H9 (cell line): Measurements from ENCODE around the gene CETP. TPM values are rescaled to one million over a fixed set of nuclear protein-coding genes. Genes with fewer than 3 reads are reported as not detected.

Experiments used
- DNase-seq: peaks from one replicate; pipeline ENCODE4 v3.0.0-alpha.2; 2017
- H2AFZ ChIP-seq: one replicate; pipeline ENCODE4 v1.6.1; 2013; ENCODE audit warnings: mild to moderate bottlenecking, low read length, control low read depth, moderate library complexity
- H2AK5ac ChIP-seq: 2 replicates; pipeline ENCODE4 v1.6.1; 2013; ENCODE audit warnings: low read length, control low read depth, mixed read lengths; ENCODE audit not compliant: insufficient read length
- H2BK120ac ChIP-seq: one replicate; pipeline ENCODE4 v1.6.1; 2013; ENCODE audit warnings: low read depth, mild to moderate bottlenecking, low read length, control low read depth, inconsistent platforms; ENCODE audit not compliant: poor library complexity, severe bottlenecking
- H2BK12ac ChIP-seq: 2 replicates; pipeline ENCODE4 v1.6.1; 2013; ENCODE audit warnings: low read length, control low read depth, mixed read lengths, low read depth; ENCODE audit not compliant: insufficient read length
- H2BK15ac ChIP-seq: 2 replicates; pipeline ENCODE4 v1.6.1; 2013; ENCODE audit warnings: low read depth, low read length, control low read depth
- H2BK20ac ChIP-seq: one replicate; pipeline ENCODE4 v1.6.1; 2013; ENCODE audit warnings: low read depth, mild to moderate bottlenecking, low read length, control low read depth, inconsistent platforms; ENCODE audit not compliant: poor library complexity, severe bottlenecking
- H2BK5ac ChIP-seq: 2 replicates; pipeline ENCODE4 v1.6.1; 2013; ENCODE audit warnings: low read length, control low read depth, mixed read lengths; ENCODE audit not compliant: insufficient read length
- H3K14ac ChIP-seq: 2 replicates; pipeline ENCODE4 v1.6.1; 2013; ENCODE audit warnings: low read length, control low read depth; ENCODE audit not compliant: insufficient read depth
- H3K18ac ChIP-seq: 2 replicates; pipeline ENCODE4 v1.6.1; 2013; ENCODE audit warnings: low read depth, mild to moderate bottlenecking, mixed read lengths, low read length, control low read depth; ENCODE audit not compliant: insufficient read length
- H3K23ac ChIP-seq: 2 replicates; pipeline ENCODE4 v1.6.1; 2013; ENCODE audit warnings: low read length, control low read depth, mixed read lengths, low read depth; ENCODE audit not compliant: insufficient read length
- H3K23me2 ChIP-seq: 2 replicates; pipeline ENCODE4 v1.6.1; 2013; ENCODE audit warnings: low read depth, mild to moderate bottlenecking, mixed read lengths, low read length, control low read depth; ENCODE audit not compliant: insufficient read length, poor library complexity, severe bottlenecking
- H3K27ac ChIP-seq: 2 replicates; pipeline ENCODE4 v1.5.1; 2013; ENCODE audit warnings: low read length, control low read depth, mixed read lengths, low read depth; ENCODE audit not compliant: insufficient read length
- H3K27me3 ChIP-seq: 2 replicates; pipeline ENCODE4 v1.6.1; 2013; ENCODE audit warnings: low read length, control low read depth, inconsistent platforms; ENCODE audit not compliant: insufficient read depth
- H3K4ac ChIP-seq: 2 replicates; pipeline ENCODE4 v1.6.1; 2013; ENCODE audit warnings: low read depth, mild to moderate bottlenecking, control low read depth, inconsistent platforms, low read length, moderate library complexity
- H3K4me1 ChIP-seq: 2 replicates; pipeline ENCODE4 v1.6.1; 2013; ENCODE audit warnings: low read length, control low read depth, inconsistent platforms; ENCODE audit not compliant: insufficient read depth
- H3K4me2 ChIP-seq: 2 replicates; pipeline ENCODE4 v1.6.1; 2013; ENCODE audit warnings: low read length, control low read depth, mixed read lengths; ENCODE audit not compliant: insufficient read length, insufficient read depth
- H3K56ac ChIP-seq: 2 replicates; pipeline ENCODE4 v1.6.1; 2013; ENCODE audit warnings: low read depth, mild to moderate bottlenecking, mixed read lengths, low read length, control low read depth; ENCODE audit not compliant: insufficient read length
- H3K79me1 ChIP-seq: 2 replicates; pipeline ENCODE4 v1.6.1; 2013; ENCODE audit warnings: low read depth, mild to moderate bottlenecking, moderate library complexity, low read length, control low read depth, inconsistent platforms; ENCODE audit not compliant: insufficient read depth, poor library complexity, severe bottlenecking
- H3K79me2 ChIP-seq: 2 replicates; pipeline ENCODE4 v1.6.1; 2013; ENCODE audit warnings: low read length, control low read depth, inconsistent platforms; ENCODE audit not compliant: insufficient read depth
- H3K9ac ChIP-seq: 2 replicates; pipeline ENCODE4 v1.6.1; 2013; ENCODE audit warnings: low read length, control low read depth, mixed read lengths; ENCODE audit not compliant: insufficient read length; ENCODE audit errors: extremely low read depth
- H3K9me3 ChIP-seq: one replicate; pipeline ENCODE4 v1.6.1; 2013; ENCODE audit warnings: low read depth, low read length, inconsistent platforms; ENCODE audit not compliant: control insufficient read depth
- H3T11ph ChIP-seq: one replicate; pipeline ENCODE4 v1.6.1; 2013; ENCODE audit warnings: mild to moderate bottlenecking, low read length, control low read depth, inconsistent platforms
- H4K20me1 ChIP-seq: one replicate; pipeline ENCODE4 v1.6.1; 2013; ENCODE audit not compliant: control insufficient read depth, insufficient read length, insufficient read depth
- H4K5ac ChIP-seq: 2 replicates; pipeline ENCODE4 v1.6.1; 2013; ENCODE audit warnings: low read depth, mild to moderate bottlenecking, mixed read lengths, low read length, control low read depth; ENCODE audit not compliant: insufficient read length
- H4K8ac ChIP-seq: replicated peaks from 2 replicates; pipeline ENCODE4 v1.6.1; 2013; ENCODE audit warnings: low read length, control low read depth, mixed read lengths, low read depth; ENCODE audit not compliant: insufficient read length
- H4K91ac ChIP-seq: 2 replicates; pipeline ENCODE4 v1.6.1; 2013; ENCODE audit warnings: low read depth, mild to moderate bottlenecking, moderate library complexity, mixed read lengths, low read length, control low read depth; ENCODE audit not compliant: insufficient read length
- H3K27ac Mint-ChIP-seq, 3 experiments: 2 replicates in 2 of 3; 3 replicates in 1 of 3; pipeline ENCODE4 v1.8.0; 2020 to 2021; ENCODE audit warnings: mixed read lengths in 3 of 3, mild to moderate bottlenecking in 1 of 3, moderate library complexity in 1 of 3
- H3K27me3 Mint-ChIP-seq: 2 replicates; pipeline ENCODE4 v1.8.0; 2021; ENCODE audit warnings: low read depth, mild to moderate bottlenecking, moderate library complexity, mixed read lengths
- H3K36me3 Mint-ChIP-seq, 3 experiments: 2 replicates in 2 of 3; 3 replicates in 1 of 3; pipeline ENCODE4 v1.8.0; 2020 to 2021; ENCODE audit warnings: low read depth in 3 of 3, mixed read lengths in 3 of 3; ENCODE audit not compliant: insufficient read depth in 1 of 3
- H3K4me1 Mint-ChIP-seq, 2 experiments: 2 replicates each; pipeline ENCODE4 v1.8.0; 2020; ENCODE audit warnings: mixed read lengths in 2 of 2
- H3K4me3 Mint-ChIP-seq, 2 experiments: 2 replicates in 1 of 2; 3 replicates in 1 of 2; pipeline ENCODE4 v1.8.0; 2020 to 2021; ENCODE audit warnings: mild to moderate bottlenecking in 2 of 2, mixed read lengths in 2 of 2, moderate library complexity in 1 of 2
- H3K9me3 Mint-ChIP-seq, 2 experiments: 2 replicates in 1 of 2; 3 replicates in 1 of 2; pipeline ENCODE4 v1.8.0; 2020; ENCODE audit warnings: mild to moderate bottlenecking in 2 of 2, mixed read lengths in 2 of 2, moderate library complexity in 1 of 2
- CTCF ChIP-seq: fragments of 200-600 bp; sonication (generic); conservative IDR thresholded peaks from 3 replicates; pipeline ENCODE4 v1.8.0; 2021; ENCODE audit warnings: antibody characterized with exemption, mild to moderate bottlenecking
- WGBS: extraction: QIAGEN DNeasy Blood & Tissue Kit; methylation state at CpG from one replicate; pipeline ENCODE4 v1.1.7; 2013; ENCODE audit warnings: missing lambda C conversion rate, low lambda C conversion rate, mixed read lengths; ENCODE audit not compliant: insufficient read length; ENCODE audit errors: extremely low coverage; 5-methylcytosine and 5-hydroxymethylcytosine counted together
- total RNA-seq: library from RNA; stranded (reverse); gene quantifications from 2 replicates; pipeline ENCODE4 v1.2.1, GENCODE V29; 2021

CETP gene
- total RNA-seq, 1 experiment from 2014 or later = not detected

GRCh38 chr16:57023541-57024249, 61.9 kb downstream of the CETP start:
- Histone ChIP-seq H3K18ac (no peak overlapping the region), H3K79me1 (no peaks in the 10 kb centered on the region), H3T11ph (no peak overlapping the region), H3K4ac (no peak overlapping the region), H2BK120ac (no peak overlapping the region), H2AK5ac (no peak overlapping the region), H3K79me2 (no peaks in the 10 kb centered on the region), H3K14ac (no peak overlapping the region; the same call in 1 of the 2 replicates), H2BK12ac (no peak overlapping the region), H2AFZ (no peak overlapping the region), H4K20me1 (no peaks in the 10 kb centered on the region), H4K8ac (no peak overlapping the region), H3K56ac (no peak overlapping the region), H2BK20ac (no peak overlapping the region), H3K27ac (no peak overlapping the region), H3K23me2 (no peaks in the 10 kb centered on the region), H2BK5ac (no peak overlapping the region), H3K9me3 (no peaks in the 10 kb centered on the region), H2BK15ac (no peak overlapping the region), H3K27me3 (no peaks in the 10 kb centered on the region), H3K4me2 (no peak overlapping the region), H3K23ac (no peak overlapping the region), H4K5ac (no peak overlapping the region), H3K4me1 (no peaks in the 10 kb centered on the region), H4K91ac (no peak overlapping the region), H3K9ac (no peak overlapping the region)
- no peaks in the 10 kb centered on the region for H3K9me3 Mint-ChIP-seq
- no peak for DNase-seq
- peaks cover 6 to 10% of the 10 kb centered on the region in 2 experiments; a peak in 3 of 4 replicates for H3K4me1 Mint-ChIP-seq
- H3K4me3 Mint-ChIP-seq = no peak overlapping the region
- no peaks in the 10 kb centered on the region for H3K36me3 Mint-ChIP-seq
- TF ChIP-seq CTCF = no peak
- WGBS = no CpG with 5 or more reads among the region's 8 CpGs
- H3K27ac Mint-ChIP-seq = no peak overlapping the region
- H3K27me3 Mint-ChIP-seq = no peaks in the 10 kb centered on the region; the same call in none of the 2 replicates
